ENCODE results near the gene CCDC27. TPM values are rescaled to one million over a fixed set of nuclear protein-coding genes. Genes with fewer than 3 reads are reported as not detected.

The CCDC27 gene
- total RNA-seq, 1 donor from 2014 or later: not detected

GRCh38 chr1:3785456-3786157 is 33.4 kb downstream of the CCDC27 start:
- no peaks in the 10 kb centered on the region for H3K27me3 ChIP-seq (ENCODE audit: control insufficient read depth, insufficient read depth, low read length)
- H3K4me3 ChIP-seq (ENCODE audit: low read depth, low read length): no peak overlapping the region
- no peak for DNase-seq (ENCODE audit: low read depth)
- H3K36me3 ChIP-seq (ENCODE audit: control insufficient read depth, insufficient read depth, low read length): peaks cover 4% of the 10 kb centered on the region
- peak; percentile 48 for TF ChIP-seq CTCF (IDR thresholded peaks at IDR 0.05; ENCODE audit: insufficient read depth, low read length, poor library complexity, severe bottlenecking)

- Histone ChIP-seq H3K4me3 (ENCODE audit: low read depth, low read length) (no peak overlapping the region), H3K36me3 (ENCODE audit: control insufficient read depth, insufficient read depth, low read length) (peaks cover 4% of the 10 kb centered on the region), H3K27me3 (ENCODE audit: control insufficient read depth, insufficient read depth, low read length) (no peaks in the 10 kb centered on the region)
- no peak for TF ChIP-seq CTCF (IDR thresholded peaks at IDR 0.05; ENCODE audit: insufficient read depth, low read length, poor library complexity, severe bottlenecking)
- no peak for DNase-seq (ENCODE audit: low read depth)
Measured at GRCh38 chr1:3786468-3787348, 34.5 kb downstream of the CCDC27 start.

GRCh38 chr1:3787349-3787715 is 35.1 kb downstream of the CCDC27 start:
- H3K36me3 ChIP-seq (ENCODE audit: control insufficient read depth, insufficient read depth, low read length): peaks cover 4% of the 10 kb centered on the region
- no peak for DNase-seq (ENCODE audit: low read depth)
- TF ChIP-seq CTCF (IDR thresholded peaks at IDR 0.05; ENCODE audit: insufficient read depth, low read length, poor library complexity, severe bottlenecking): no peak
- H3K4me3 ChIP-seq (ENCODE audit: low read depth, low read length): no peak overlapping the region
- no peaks in the 10 kb centered on the region for H3K27me3 ChIP-seq (ENCODE audit: control insufficient read depth, insufficient read depth, low read length)

- no peak for TF ChIP-seq CTCF (IDR thresholded peaks at IDR 0.05; ENCODE audit: insufficient read depth, low read length, poor library complexity, severe bottlenecking)
- Histone ChIP-seq H3K27me3 (ENCODE audit: control insufficient read depth, insufficient read depth, low read length) (no peaks in the 10 kb centered on the region), H3K36me3 (ENCODE audit: control insufficient read depth, insufficient read depth, low read length) (peaks cover 3% of the 10 kb centered on the region), H3K4me3 (ENCODE audit: low read depth, low read length) (no peak overlapping the region)
- DNase-seq (ENCODE audit: low read depth): no peak
Measured at GRCh38 chr1:3787745-3788605, 35.7 kb downstream of the CCDC27 start.

- TF ChIP-seq CTCF (IDR thresholded peaks at IDR 0.05; ENCODE audit: insufficient read depth, low read length, poor library complexity, severe bottlenecking): no peak
- no peaks in the 10 kb centered on the region for H3K27me3 ChIP-seq (ENCODE audit: control insufficient read depth, insufficient read depth, low read length)
- peaks cover 3% of the 10 kb centered on the region for H3K36me3 ChIP-seq (ENCODE audit: control insufficient read depth, insufficient read depth, low read length)
- H3K4me3 ChIP-seq (ENCODE audit: low read depth, low read length): no peak overlapping the region
- DNase-seq (ENCODE audit: low read depth): no peak
Measured at GRCh38 chr1:3788756-3789420, 36.6 kb downstream of the CCDC27 start.
